ENCODE results near the gene TXNIP.

TXNIP gene

DNA sequence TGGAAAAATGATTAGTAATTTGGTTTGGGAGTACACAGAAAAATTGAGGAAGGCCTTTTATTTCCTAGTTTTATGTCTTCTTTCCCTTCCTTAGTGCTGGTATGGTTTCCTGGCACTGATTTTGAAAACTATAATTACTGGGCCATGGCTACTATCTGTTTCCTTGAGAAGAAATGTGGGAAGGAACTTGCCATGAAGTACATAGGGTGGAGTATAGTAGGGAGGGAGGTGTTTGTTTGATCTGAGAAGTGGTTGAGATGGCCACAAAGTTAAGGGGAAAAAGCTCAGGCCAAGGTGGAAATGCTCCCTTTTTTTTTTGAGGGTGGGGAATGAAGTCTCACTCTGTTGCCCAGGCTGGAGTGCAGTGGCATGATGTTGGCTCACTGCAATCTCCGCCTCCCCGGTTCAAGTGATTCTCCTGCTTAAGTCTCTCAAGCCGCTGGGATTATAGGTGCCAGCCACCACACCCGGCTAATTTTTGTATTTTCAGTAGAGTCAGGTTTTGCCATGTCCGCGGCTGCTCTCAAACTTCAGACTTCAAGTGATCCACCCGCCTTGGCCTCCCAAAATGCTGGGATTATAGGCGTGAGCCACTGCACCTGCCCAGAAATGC lies 13.9 kb upstream of the TXNIP start:
- DNase-seq = no peak

DNA sequence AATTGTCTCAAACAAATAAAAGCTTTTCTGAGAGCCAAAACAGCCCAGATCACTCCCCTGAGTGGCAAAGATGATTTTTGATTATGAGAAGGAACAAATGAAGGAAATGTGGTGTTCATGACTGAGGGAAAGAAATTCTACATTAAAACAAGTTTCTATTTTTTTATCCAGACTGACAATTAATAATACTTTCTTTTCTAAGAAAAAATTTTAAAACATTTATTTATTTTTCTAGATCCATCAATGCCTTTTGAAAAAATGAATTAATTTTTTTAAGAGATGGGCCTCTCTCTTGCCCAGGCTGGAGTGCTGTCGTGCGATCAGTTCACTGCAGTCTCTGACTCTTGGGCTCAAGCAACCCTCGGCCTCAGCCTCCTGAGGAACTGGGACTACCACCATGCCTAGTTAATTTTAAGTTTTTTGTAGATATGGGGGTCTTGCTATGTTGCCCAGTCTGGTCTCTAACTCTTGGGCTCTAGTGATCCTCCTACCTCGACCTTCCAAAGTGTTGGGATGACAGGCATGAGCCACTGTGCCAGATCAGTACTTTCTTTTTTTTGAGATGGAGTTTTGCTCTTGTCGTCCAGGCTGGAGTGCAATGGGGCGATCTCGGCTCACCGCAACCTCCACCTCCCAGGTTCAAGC lies 11.2 kb upstream of the TXNIP start:
- DNase-seq = no peak

DNA sequence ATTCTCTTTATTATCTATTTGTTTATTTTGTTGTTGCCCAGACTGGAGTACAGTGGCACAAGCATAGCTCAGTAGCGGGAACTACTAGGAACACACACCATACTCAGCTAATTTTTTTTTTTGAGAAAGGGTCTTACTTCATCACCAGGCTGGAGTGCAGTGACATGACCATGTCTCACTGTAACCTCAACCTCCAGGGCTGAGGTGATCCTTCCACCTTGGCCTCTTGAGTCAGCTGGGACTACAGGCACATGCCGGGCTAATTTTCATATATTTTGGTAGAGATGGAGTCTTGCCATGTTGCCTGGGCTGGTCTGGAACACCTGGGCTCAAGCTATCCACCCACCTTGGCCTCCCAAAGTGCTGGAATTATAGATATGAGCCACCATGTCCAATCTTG lies 5.3 kb upstream of the TXNIP start:
- DNase-seq = no peak

DNA sequence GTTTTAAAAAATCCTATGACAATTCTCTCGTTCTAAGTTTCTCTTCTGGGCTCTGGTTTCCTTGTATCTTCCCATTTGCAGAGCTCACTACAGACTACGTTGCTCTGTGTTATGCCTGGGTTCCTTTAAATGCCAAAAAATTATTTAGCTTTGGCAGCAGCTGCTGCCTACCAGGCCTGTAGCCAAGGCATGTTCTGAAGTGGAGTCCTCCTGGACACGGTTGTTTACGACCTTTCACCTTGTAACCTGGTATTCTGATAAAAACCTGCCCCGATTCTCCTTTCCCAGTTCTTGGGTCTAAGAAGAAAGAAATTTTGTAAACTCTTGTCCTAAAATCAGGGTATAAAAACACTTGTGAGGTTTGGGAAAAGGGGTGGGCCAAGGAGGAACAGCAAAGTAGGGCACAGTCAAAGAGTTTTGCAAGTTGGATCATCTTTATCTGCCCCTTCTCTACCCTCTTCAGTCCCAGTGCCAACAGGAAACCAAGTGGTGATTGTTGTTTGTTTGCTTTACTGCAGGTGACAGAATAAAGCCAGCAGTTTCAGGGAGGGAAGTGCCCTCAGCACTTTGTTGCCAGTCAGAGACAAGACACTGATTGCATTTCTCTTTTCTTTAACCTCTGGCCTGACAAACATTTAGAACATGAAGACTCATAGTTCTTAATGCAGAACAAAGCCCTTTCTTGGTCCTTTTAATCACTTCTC lies 3.1 kb upstream of the TXNIP start:
- no peak for DNase-seq

DNA sequence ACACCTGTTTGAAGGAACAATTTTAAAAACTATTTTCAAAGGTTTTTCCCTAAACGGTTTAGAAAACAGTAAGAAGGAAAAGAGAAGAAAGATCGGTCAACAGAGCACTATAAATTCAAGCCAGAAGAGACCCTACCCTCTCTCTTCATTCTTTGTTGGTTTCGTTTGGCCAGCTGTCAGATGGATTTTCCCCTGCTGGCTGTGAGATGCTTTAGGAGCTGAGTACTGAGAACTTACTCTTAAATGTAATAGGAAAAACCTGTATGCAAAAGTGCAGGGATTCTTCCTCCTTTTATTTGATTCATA lies 1.3 kb upstream of the TXNIP start:
- peak; percentile 4 for DNase-seq

DNA sequence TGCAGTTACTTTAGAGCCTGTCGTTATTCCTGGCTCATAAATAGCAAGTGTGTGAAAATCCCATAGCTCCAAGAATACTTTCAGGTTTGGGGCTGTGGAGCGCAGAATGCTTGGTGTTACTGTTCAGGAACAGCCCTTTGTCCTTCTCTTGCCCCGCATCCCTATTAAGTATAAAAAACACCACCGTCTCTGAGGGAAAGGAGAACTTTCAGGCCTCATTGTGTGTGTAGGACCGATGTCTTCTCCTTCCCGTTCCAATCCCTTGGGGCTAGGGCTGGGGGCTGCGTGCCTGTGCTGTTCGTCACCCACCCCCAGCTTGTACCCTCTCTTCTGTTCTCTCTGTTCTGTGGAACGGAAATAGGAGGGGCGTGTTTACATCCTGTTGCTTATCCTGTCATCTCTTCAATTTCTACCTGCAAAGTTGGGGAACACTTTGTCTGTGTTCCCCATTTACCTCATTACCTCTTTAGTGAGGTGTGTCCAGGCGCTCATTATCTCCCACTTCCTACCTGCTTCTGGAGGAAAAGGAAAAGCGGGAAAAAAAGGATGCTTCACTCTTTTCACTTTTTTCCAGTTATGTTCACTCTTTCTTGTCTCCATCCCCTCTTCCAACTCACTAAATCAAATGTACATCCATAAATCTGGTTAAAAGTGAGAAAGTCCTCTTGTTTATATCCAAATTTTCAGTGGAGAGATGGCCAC lies 788 bp upstream of the TXNIP start:
- DNase-seq = peak; percentile 3

DNA sequence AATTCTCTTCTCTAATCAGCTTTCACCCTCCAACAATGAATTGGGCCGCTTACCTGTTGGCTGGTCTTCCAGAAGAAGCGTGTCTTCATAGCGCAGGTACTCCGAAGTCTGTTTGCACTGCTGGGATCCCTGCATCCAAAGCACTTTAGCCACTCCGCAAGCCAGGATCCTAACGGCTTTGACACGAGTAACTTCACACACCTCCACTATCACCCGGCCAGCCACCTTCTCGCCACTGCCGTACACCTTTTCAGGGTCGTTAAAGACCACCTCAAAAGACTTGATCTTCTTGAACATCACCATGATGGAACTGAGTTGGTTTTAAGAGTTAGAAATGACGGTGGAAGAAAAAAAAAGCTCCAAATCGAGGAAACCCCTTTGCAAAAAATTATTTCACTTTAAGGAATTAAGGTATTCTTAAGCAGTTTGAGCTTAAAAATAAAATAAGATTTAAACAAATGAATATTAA lies 381 bp downstream of the TXNIP start:
- no peak for DNase-seq

DNA sequence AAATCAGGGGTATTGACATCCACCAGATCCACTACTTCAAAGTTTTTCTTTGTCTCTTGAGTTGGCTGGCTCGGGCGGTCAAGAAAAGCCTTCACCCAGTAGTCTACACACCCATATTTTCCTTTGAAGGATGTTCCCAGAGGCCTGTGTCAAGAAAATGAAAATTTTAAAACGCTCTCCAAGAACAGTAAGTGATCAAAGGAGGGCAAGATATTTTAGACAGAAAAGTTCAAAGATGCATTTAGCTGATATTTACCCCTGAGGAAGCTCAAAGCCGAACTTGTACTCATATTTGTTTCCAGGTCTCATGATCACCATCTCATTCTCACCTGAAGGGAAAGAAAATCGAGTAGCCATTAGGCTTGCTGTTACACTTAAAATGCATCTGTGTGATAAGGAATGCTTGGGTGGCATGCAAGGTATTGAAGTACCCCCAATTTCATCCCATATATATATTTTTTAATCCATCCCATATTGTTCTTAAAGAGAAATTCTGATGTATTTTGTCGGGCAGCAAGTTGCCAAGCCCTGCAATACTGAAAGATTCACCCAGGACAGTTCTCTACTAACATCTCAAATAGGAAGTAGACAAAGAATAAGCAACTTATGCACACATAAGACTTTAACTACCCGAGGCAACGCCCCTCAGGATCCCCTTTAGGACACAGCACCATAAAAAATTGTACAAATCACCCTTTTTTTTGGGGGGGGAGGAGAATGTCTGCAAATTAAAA lies 1.1 kb downstream of the TXNIP start:
- DNase-seq = no peak

DNA sequence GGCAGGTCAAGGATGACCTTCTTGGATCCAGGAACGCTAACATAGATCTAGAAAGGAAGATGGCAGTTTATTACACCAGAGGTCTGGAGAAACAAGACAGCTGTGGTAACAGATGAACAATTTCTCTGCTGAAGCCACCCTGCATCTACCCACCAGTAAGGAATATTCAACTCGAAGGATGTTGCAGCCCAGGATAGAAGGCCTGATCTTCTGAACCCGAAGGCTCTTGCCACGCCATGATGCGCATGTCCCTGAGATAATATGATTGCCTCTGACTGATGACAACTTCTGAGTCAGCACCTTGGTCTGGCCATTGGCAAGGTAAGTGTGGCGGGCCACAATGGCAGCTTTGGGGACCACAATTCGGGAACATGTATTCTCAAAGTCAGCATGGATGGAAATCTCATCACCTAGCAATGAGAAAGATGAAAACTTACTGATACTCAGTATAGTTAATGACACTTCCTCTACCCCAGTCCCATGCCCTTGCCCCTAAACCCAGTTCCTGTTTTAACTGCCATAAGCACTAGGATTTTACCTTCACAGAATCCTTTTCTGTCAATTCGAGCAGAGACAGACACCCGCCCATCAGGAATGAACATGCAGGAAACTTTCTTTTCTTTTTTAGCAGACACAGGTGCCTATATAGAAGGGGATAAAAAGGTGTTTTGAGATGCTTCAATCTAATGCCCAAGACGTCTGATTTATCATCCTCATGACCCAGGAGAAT lies 1.8 kb downstream of the TXNIP start:
- no peak for DNase-seq

DNA sequence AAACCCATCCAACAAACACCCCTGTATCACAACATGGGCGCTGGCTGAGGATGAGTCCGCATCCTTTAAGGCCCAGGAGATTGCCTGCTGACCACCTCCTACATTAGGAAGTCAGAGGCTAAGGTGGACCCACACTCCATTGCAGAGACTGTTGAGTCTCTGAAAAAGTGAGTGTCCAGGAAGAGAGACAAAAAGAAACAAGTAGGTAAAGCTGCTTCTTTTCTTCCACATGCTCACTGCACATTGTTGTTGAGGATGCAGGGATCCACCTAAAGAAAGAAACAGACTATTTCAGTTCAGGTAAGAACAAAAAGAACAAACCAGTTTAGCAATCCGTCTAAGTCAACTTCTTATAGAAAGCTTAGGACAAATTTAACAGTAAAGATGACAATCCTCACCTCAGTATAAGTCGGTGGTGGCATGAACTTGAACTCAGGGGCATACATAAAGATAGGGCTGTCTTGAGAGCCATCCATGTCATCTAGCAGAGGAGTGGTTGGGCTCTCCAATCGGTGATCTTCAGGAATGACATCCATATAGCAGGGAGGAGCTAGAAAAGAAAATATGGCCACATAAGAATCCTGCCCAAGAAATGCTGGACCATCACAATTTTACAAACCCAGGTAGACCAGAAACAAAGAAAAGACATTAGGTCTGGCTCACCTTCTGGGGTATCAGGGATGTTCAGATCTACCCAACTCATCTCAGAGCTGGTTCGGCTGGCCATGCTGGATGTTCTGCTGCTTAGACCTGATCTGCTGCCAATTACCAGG lies 2.6 kb downstream of the TXNIP start:
- no peak for DNase-seq

DNA sequence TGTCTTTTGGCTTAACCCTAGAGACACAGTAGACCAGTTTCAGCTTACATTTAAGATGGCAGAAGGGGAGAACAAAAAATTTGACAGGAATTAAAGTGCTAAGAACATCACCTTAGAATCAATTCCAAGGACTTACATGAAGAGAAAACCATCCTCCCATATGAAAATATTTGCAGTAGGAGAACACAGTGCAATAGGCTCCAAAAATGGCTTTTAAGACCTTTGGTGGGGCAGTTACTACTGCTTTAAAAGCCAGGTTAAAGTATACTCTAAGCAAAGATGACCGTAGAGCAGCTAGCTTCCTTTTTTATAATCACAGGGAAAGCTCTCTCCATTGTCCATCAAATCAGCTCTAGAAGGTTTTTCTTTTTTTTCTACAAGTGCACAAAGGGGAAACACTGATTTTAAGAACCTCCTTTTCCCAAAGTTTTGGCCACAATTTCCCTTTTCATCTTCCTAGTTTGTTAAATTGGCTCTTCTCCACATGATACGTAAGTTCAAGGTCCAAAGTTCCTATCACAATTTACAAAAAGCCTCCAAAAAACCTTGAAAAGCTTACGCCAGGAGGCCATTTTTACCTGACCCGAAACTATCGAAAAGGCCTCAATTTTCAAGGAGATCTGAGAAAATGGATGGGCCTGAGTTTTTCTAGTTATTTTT lies 3.3 kb downstream of the TXNIP start:
- DNase-seq = no peak

DNA sequence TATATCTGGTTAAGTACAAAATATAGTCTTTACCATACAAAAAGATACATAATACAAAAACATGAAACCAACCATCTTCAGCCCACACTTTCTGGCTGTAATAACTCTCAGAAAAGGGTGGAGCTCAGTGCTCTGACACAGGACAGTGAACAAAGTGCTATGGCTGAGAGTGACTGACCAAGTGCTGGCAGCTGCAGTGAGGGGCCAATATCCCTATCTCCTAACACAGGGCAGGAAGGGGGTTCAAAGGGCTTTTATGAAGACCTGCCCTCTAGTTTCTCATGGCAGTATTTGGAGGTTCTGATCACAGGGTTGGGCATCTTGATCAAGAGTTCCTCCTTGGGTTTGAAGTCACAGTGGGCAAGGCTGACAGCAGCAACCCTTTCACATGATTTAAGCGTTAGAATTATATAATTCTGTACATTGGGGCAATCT lies 3.9 kb downstream of the TXNIP start:
- DNase-seq = no peak

DNA sequence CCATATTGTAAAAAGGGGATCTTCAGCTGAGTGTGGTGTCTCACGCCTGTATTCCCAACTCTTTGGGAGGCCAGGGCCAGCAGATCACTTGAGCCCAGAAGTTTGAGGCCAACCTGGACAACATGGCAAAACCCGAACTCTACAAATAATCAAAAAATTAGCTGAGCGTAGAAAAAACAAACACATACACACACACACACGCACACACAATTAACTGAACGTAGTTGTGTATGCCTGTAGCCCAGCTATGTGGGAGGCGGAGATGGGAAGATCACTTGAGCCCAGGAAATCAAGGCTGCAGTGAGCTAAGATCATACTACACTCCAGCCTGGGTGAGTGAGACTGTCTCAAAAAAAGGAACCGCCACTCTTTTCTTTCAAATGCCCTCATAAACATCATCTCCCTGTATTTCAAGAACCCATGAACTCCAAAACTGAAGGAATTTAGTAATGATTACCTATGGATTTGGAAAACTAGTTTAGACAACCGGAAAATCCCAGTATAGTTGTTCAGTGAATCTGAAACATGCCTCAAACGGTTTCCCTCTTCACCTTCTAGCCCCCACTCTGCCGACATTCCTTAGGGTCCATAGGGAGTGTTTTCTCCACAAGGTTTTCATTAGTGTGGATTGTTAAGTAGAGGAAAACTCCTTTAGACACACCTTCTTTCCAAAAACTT lies 4.5 kb downstream of the TXNIP start:
- DNase-seq = no peak

DNA sequence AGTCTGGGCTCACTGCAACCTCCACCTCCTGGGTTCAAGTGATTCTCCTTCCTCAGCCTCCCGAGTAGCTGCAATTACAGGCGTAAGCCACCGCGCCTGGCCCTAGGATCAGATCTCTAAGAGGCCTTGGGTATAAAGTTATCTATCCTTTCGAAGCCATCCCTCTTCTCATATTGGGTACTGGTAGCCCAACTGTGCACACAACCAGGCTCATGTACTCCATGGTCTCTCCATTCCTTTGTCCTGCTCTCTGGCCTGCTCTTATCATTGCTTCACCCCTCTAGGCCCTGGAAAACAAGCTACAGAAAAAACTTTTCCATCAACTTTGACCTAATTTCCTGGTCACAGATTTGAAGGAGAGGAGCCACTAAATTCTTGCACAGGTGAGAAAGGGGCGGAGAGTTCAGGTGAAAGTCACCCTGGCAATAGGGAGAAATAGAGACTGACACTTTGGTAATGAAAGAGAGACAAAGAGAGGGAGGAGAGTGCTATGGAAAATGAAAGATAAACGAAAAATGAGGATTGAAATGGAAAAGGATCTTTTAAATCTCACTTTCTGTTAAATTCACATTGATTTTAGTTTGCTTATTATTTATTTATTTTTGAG lies 6.0 kb downstream of the TXNIP start:
- no peak for DNase-seq

DNA sequence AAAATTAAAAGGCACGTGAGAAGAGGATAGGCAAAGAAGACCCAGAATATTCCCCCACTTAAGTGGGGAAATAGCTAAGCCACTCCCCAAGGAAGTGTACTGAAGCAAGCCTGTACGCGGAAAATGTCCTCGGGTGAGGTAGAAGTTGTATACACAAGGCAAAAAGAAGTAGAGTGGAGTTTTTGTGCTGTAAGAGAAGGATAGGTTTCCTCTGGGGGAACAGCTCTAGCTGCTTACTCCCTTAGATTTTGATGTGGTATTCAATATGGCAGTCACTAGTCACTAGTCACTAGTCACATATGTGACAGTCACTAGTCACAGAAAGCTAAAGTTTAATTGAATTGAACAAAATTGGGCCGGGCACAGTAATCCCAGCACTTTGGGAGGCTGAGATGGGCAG lies 7.6 kb downstream of the TXNIP start:
- no peak for DNase-seq

DNA sequence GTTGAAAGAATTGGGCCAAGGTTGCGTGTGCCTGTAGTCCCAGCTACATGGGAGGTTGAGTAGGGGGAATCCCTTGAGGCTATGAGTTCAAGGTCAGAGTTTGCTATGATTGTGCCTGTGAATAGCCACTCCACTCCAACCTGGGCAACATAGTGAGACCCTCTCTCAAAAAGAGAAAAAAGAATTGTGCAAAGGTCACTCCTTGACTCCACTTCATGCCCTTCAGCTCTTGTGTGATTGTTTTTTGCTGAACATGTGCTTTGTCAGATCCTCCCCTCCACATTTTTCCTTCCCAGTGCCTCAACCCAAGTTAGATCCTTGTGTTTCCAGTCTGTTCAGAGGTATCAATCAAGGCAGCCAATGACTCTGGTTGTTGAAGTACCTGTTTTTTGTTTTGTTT lies 8.5 kb downstream of the TXNIP start:
- no peak for DNase-seq

DNA sequence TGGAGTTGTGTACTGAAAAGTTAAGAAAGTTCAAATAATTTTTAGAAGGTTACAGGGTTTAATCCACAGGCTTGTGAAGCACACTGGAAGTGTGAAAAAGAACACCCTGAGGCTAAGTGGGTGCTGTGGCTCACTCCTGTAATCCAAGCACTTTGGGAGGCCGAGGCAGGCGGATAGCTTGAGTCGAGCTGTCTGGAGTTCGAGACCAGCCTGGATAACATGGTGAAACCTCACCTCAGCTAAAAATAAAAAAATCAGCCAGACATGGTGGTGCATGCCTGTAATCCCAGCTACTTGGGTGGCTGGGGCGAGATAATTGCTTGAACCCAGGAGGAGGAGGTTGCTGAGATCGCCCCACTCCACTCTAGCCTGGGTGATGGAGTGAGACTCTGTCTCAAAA lies 9.8 kb downstream of the TXNIP start:
- no peak for DNase-seq

DNA sequence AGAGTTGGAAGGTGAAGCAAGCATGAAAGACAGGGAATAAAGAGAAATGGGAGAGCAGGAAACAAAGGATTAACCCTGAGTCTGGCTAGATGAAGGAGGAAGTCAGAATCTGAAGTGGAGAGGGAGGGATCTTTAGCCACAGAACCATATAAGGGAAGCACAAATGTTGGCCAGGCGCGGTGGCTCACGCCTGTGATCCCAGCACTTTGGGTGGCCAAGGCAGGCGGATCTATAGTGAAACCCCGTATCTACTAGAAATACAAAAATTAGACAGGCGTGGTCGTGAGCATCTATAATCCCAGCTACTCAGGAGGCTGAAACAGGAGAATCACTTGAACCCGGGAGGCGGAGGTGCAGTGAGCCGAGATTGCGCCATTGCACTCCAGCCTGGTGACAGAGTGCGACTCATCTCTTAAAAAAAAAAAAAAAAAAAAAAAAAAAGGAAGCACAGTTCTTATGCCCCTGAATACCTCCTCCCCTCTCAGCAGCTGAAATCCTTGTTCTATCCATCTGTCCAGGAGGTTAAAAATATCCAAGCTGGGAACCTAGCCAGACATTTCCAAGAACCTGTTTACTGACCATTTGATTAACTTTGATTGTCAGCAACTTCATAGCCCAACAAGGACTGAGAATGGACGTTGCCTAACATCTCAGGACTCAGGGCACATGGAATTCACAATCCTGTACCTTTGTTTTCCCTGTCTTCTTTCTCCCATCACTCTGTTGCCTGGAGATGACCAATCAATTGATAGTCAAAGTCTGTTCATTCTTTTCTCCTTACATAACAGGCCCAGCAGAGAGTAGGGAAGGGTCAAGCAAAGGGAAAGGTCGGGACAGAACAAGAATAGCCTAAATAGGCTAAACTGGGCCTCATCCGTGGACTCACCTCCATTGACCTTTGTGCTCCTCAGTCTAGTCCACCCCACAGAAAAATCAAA lies 10.6 kb downstream of the TXNIP start:
- DNase-seq = peak; percentile 43

DNA sequence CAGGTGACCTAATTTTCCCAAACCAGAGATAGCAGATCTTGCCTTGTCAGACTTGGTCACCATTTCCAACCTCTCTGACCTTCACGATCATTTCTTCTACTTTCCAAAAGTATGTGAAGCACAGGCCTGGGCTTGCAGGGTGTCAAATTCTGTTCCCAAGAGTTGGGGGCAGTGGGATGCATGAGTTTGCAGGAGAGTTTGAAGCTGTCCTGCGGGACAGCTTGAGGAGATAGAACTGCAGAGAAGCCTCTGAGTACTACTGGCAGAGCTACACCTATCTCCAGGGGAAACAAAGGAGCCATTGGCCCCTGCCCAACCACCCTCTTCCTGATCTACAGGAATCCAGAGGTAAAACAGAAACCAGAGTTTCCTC lies 11.3 kb downstream of the TXNIP start:
- no peak for DNase-seq
